ENCODE data around the gene DEFB132.

The DEFB132 gene

DNA sequence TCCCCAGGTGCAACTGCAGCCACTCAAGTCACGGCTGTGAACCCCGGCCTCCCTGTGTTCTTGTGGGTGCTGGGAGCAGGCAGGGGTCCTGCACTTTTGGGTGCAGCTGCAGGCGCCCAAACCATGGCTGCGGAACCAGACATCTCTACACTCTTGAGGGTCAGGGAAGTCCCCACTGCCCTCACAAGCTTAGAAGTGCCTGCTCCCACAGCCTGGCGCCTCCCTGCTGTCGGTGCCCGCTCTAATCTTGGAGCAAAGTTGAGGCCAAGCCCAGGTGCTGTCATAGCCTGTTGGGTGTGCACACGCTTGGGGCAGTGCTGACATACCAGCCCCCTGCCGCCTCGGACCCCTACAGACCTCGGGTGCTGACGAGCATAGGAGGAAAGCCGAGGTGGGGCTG lies 6.2 kb downstream of the DEFB132 start:
- DNase-seq (ENCODE audit: low read depth in 2 of 2), result no peak

DNA sequence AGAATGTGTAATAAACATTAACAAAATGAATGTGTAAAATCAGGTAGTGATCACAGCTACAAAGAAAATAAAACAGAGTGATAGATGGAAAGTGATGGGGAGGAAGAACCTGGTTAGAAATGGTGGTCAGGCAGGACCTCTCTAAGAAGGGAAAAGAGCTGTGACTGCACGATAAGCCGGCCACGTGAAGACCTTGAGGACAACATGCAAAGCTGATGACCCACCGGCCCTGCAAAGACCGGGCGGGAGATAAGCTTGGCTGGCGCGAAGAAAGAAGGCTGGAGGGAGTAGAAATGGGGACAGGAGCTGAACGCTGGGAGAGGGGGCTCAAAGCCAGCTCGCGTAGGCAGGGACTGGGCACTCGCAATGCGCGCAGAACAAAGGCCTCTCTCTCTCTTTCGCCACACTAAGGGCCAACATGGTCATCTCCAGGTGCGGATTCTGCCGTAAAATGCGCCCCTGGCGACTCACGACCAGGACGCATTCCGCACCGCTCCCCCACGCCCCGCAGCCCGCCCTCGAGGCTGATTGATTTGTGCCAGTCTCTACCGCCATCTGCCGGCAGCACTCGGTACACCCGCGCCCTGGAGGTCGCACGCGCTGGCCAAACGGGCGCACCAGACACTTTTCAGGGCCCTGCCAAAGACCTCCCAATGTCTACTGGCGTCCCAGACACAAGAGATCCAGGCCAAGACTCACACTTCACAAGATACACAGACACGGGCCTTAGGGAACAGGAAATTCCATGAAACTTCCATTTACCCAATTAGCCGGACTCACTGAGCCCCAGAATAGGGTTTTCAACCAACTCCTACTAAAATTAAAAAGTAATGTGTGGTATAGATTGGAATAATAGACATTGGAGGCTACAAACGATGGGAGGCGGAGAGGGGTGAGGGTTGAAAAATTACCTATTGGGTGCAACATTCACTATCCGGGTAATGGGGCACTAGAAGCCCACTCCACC lies 9.4 kb downstream of the DEFB132 start:
- DNase-seq (ENCODE audit: low read depth in 2 of 2), result peak; percentile 39 to 44

DNA sequence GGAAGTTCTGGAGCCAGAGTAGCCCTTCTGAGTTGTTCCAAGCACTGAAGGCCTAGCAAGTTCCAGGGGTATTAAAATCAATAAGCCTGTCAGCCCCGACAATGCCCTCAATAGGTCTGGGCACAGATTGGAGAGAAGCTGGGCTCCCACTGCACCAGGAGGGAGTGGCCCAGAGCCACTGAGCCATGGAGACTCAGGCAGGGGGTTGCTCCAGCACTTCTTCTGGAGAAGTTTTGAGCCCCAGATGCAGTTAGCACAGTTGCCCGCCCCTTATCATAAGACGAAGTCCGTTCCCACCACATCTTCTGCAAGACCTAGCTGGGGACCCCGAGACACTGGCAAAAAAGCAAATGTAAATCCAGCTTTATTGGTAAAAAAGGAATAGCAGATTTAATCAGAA lies 13.0 kb downstream of the DEFB132 start:
- no peak for DNase-seq (ENCODE audit: low read depth in 2 of 2)

DNA sequence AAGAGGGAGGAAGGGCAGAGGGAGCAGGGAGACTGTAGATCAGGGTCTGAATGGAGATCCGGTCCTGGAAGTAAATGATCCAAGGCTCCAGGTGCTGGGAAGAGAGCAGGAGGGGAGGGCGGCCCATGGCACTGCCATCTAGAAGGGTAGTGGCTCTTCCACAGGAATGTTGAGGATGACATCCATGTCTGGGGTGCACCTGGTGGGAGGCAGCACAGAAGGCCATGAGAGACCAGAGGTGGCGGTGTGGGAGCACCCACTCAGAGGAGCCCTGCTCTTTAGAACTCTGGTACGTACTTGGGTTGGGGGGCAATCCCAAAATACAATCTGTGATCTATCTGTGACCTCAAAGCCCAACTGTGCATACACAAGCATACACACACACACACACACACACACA lies 13.5 kb downstream of the DEFB132 start:
- DNase-seq (ENCODE audit: low read depth in 2 of 2), result no peak

DNA sequence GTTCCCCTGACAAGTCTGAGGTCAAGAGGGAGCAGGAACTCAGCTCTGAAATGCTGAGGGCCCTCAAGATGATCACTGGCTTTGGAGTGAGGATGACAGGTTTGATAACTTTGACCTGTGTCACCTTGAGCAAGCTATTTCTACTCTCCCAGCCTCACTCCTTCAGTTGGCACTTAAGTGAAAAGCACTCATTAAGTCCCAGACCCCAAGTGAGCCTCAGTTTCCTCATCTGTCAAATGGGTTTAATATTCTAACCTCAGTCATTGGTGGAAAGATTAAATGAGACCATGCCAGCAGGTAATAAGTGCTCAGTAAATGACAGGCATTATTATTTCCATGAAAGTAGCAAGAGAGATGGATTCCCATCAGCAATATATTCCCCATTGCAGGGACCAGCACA lies 14.0 kb downstream of the DEFB132 start:
- no peak for DNase-seq (ENCODE audit: low read depth in 2 of 2)

DNA sequence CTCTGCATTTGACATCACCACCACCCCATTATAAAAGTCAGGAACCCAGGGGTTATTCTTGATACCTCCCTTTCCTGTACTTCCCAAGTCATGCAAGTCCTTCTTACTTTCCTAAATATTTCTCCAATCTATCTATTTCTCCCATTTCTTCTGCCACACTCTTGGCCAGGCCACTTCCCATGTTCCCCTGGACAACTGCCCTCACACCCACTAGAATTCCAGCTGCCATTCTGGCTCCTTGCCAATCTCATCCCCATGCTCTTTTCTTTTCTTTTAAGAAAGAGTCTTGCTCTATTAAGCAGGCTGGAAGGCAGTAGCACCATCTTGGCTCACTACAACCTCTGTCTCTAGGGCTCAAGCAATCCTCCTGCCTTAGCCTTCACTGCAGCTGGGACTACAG lies 15.2 kb downstream of the DEFB132 start:
- no peak for DNase-seq (ENCODE audit: low read depth in 2 of 2)

DNA sequence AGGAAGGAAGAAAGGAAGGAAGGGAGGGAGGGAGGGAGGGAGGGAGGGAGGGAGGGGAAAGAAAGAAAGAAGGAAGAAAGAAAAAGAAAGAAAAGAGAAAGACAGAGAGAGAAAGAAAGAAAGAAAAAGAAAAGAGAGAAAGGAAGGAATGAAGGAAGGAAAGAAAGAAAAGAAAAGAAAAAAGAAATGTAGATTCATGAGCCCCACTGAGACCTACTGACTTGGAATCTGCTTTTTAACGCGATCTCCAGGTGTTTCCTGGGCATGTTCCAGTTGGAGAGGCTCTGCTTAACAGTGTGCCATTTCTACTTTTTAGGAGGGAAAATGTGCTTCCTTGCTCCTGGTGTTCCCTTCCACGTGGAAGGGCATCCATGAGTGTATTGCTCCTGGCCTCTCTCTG lies 16.4 kb downstream of the DEFB132 start:
- DNase-seq (ENCODE audit: low read depth in 2 of 2), result no peak

DNA sequence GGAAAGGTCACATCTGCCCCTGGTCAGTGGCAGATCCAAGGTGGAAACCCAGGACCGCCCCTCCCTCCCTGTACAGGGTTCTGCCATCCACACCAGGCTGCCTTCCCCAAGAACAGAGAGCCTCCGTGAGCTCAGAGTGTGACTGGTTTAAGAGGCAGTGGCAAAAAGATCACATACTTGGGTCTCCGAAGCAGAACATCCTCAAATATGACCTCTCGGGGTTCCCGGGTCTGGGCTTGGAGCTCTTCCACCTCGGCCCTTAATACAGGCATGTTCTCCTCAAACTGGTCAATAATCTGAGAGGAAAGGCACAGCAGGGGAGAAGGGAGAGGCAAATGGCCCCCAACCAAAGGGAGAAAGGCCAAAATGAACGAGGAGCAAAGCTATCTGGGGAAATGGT lies 18.3 kb downstream of the DEFB132 start:
- DNase-seq (ENCODE audit: low read depth in 2 of 2), result no peak

DNA sequence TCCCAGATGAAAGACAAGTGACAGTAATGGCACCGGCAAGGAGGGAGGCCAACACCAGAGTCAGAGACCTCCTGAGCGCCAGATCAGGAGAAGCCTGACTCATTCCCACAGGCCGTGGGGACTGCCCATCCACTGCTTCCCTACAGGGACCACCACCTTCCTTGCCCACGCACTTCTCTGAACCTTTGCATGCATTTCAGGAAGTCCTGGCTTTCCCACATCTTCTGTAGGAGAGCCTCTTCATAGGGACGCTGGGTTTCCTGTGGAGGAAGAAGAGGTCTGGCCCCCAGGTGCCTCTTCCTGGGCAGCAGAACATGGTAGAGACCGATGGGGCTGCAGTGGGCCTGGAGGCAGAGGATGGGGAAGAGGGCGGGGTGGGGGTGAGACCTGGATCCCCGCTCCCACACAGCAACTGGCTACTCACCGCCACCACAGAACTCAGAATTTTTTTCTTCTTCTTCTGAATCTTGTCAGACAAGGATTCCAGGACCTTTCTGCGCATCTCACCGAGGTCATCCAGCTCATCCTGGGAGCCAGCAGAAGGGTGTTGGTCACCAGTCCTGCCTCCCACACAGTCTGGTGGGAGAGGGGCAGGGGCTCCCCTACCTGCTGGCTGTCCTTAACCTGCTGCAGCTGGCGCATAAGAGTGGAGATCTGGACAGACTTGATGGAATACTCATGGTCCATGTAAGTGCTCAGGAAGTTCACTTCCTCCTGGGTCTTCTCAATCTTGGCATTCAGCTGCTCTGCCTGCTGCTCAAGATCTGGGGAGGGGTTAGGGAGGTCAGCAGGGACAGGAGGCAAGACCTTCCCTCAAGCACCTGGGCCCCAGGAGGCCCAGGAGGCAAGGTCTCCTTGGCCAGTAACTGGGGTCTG lies 19.3 kb downstream of the DEFB132 start:
- no peak for DNase-seq (ENCODE audit: low read depth in 2 of 2)

DNA sequence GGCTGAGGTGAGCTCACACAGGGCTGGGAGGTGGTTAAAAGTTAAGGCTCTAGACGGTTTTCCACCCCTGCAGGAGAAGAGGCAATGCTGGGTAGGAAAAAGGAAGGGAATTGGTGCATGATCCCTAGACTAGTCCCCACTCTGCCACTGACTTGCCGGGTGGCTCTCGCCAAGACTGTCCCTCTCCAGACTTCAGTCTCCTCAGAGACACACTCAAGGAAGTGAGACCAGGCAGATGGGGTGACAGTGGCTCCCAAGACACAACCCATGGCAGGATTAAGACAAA lies 19.9 kb downstream of the DEFB132 start:
- DNase-seq (ENCODE audit: low read depth in 2 of 2), result no peak

DNA sequence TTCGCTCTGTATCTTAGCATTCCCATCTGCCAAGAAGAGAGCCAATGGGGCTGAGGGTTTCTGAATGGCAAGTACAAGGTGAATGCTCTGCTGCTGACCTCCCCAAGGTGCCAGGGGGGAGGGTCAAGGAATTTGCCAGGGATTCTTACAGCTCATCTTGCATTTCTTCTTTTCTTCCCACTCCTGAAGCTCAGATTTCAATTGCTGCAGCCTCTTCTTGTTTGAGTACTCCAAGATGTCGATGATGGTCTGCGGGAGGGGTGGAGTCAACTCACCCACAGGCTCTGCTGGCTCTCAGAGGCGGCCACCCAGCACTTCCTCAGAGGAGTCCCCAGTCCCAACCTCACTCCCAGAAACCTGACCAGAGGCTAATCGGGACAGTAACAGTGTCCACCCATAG lies 20.7 kb downstream of the DEFB132 start:
- DNase-seq (ENCODE audit: low read depth in 2 of 2), result no peak

DNA sequence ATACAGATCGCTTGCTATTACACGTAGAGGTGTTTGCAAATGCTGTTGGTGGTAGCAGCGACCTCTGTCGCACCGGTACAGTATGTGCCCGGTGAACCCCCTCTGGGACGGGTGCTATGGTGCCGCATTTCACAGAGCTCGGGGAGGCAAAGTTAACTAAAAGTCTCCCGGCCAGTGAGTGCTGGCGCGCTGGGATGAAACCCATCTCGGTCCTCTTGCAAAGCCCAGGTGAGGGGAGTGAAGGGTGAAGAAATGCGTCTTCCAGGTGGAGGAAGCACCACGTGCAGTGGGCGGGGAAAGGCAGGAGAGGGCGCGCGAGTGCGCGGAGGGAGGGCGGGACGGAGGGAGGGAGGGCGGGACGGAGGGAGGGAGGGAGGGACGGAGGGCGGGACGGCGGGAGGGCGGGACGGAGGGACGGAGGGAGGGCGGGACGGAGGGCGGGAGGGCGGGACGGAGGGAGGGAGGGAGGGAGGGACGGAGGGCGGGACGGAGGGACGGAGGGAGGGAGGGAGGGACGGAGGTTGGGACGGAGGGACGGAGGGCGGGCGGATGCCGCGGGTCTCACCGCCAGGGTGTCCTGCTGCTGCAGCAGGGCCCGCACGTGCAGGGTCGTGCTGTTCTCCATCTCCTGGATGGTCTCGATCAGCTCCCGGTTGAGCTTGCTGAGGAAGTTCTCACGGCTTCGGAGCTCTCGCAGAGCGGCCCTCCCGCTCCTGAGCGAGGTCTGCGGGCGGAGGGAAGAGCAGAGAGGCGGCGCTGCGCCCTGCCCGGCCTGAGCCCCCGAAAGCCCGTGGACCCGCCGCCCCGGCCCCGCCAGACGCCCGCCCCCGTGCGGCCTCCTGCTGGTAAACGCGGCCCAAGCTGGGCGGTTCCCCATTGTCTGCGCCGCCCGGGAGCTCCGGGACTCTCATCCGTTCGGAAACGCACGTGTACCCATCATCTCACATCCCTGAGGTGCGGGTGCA lies 21.4 kb downstream of the DEFB132 start:
- DNase-seq (ENCODE audit: low read depth in 2 of 2), result no peak

DNA sequence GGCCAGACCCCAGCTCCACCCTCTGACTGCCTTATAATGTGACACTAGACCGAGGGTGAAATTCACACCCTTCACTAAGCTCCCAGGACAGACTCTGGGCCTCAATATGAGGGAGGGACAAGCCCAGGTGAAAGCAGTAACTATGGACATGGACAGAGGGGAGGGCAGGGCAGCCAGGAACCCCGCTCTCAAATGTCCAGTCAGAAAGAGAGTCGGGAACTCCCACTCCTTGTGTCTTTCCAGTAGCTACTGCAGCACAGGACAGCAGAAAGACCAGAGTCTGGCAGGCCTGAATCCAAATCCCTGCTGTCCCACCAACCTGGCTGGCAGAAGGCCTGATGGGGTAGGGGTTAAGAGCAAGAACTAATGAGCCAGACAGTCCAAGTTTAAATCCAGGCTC lies 26.6 kb downstream of the DEFB132 start:
- no peak for DNase-seq (ENCODE audit: low read depth in 2 of 2)

DNA sequence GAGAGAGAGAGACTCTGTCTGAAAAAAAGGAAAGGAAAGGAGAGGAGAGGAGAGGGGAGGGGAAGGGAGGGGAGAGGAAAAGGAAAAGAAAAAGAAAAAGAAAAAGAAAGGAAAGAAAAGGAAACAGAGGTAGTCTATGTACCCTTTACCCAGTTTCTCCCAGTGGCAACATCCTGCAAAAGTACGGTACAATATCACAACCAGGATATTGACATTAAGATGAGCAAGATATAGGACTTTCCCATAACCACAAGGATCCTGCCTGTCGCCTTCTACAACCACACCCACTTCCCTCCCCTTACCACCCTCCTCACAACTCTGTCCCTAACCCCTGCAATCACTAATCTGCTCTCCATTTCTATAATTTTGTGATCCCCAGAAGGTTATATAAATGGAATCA lies 29.0 kb downstream of the DEFB132 start:
- no peak for DNase-seq (ENCODE audit: low read depth in 2 of 2)

DNA sequence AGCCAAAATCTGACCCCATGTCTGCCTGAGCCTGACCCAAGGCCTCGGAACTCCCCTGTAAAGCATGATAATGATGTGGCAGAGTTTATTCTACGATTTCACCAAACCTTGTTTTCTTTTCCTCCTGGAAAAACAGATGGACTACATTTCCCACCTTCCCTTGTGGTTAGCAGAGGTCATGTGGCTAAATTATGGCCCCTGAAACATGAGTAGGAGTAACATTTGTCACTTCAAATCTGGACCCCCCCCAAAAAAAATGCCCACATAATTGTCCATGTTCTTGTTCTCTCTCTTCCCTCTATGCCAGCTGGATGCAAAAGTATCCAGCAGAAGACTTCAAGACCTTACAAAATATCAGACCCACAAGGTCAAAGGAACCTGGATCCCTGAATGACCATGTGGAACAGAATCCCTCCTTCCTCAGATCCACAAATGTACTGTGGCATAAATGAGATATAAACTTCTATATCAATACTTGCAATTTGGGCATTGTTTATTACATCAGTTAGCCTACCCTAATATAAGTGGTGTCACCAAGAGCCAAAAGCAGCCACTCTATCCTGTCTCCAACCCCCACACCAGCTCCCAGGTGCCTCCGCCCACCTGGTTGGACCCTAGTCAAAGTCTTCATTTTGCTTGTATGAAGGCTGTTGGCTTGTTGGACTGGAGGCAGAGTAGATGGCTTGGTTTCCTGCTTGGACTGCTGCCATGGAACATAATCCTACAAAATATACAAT lies 31.6 kb downstream of the DEFB132 start:
- DNase-seq (ENCODE audit: low read depth in 2 of 2), result no peak

DNA sequence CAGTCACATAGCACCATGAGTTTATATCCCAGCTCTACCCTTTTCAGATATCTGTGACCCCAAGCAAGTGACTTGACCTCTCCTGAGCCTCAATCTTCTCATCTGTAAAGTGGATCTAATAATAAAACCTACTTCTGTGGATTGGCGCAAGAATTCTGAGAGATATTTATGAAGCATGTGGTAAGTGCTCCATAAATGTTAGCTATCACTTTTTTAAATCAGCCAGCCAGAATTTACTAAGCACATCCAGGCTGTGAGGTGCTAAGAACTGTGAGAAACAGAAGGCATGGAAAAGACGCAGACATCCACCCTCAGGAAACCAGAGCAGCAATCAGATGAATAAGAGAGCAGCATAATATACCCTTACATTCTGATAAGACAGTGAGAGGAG lies 32.2 kb downstream of the DEFB132 start:
- DNase-seq (ENCODE audit: low read depth in 2 of 2), result no peak

DNA sequence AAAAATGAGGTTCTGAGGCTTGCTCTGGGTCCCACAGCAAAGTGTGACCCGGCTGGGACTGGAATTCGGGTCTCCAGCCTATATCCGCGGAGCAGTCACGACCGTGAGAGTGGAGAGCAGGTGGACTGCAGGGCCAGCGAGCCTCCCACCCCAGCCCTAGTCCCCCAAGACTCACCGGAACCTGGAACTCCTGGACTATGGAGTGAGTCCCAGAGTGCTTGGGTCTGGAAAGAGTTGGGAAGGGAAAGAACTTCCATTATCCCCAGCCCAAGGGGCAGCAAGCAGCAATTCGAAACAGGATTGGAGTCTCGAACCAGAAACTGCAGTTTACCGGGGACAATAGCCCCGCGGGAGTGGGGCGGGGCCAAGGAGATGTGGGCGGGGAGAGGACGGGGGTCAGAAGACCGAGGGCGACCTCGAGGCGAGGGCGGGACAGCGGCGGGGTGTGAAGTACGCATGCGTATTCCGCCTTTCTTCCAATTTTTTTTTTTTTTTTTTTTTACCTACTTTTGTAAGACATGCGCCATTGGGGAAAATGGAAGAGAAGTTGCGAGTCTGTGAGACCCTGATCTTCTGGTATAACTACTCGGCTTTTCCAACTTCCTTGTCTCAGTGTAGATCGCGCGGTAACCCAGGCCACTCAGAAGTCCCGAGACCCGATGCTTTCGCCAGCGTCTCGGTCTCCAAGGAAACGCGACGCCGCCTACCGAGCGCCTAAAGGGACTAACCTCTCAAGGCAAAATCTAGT lies 32.7 kb downstream of the DEFB132 start, which contains the start of gene C20orf96:
Gene C20orf96 (minus strand): TSS at position 667 of the 748 bp plus-strand sequence. CDS start 140 bp downstream, at position 527.
- DNase-seq (ENCODE audit: low read depth in 2 of 2), result peak; percentile 86 to 88

DNA sequence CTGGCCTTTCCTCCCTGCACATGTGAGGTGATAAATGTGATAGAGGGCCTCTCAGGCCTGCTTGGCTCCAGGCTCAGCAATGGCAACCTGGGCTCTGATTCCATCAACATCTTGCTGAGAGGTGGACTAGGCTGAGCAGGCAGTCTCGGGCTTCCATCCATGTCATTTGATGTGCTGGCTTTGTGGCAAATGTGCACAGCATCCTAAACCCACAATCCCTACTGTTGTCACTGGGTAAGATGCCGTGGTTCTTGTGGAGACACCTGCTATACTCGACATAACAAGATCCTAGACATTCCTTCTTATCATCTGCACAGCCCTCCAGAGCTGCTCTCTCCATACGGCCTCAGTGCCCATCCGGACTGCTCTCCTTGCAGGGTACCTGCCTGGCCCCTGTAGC lies 37.1 kb downstream of the DEFB132 start:
- DNase-seq (ENCODE audit: low read depth in 2 of 2), result no peak

DNA sequence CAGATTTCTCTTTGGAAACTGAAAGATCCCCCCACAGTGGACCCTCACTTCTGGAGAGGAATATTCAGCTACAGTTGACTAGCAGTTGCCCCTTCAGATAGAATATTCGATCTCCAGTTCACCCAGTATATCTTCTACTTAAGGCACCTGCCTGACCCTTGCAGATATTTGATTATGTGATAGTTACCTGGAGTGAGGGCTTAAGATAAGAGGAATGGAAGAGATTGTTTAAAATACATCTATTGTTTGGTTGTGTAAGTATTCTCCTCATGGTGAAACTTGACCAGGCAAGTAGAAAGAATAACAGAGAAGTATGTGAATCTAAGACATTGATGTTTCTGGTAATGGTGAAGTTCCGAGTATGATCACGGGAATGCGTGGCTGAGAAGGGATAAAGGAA lies 38.3 kb downstream of the DEFB132 start:
- no peak for DNase-seq (ENCODE audit: low read depth in 2 of 2)

All from fibroblast of skin of left quadriceps (primary cell).